HG02623 (cell line): ENCODE data around the gene CHST15.

Experiments used
- ATAC-seq: cut with Tn5 transposase; IDR thresholded peaks from one replicate; pipeline ENCODE4 v1.9.1; 2021; ENCODE audit warnings: moderate library complexity; ENCODE audit not compliant: unreplicated experiment

CHST15 gene

DNA sequence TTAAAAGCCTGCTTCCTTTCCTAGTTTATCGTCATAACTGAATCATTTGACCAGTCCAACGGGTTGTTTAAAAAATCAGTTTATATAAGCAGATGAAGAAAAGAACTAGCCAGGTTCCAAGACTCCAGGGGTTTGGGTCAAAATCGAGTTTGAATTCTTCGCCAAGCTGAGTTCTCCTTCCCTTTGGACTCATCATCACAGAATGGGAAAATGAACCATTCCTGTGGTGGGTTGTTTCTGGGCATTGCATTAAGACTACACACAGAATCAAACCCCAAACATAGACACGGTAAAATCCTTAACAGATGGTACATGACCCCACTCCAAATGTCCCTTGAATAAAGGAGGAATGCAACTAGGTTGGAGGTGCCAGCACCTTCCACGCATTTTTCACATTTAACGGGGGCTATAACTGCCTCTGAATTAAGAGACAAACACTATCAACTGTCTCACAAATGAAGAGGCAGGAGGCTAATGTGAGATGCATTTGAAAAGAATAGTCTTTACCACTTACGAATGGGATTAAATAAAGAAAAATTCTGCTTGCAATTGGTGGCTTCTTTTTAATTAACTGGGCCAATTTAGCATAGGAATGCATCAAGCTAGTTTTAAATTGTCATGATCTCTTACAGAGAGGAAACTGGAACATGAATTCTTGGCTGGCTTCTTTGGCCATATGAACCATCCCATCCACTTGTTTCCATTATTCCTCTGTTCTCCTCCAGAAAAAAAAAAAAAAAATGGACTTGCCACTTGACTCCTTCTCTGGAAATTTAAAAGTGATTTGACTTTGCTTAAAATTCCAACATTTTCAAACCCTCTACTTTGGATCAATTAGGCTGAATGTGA, 61.1 kb downstream of the CHST15 start:
- ATAC-seq, result no peak

DNA sequence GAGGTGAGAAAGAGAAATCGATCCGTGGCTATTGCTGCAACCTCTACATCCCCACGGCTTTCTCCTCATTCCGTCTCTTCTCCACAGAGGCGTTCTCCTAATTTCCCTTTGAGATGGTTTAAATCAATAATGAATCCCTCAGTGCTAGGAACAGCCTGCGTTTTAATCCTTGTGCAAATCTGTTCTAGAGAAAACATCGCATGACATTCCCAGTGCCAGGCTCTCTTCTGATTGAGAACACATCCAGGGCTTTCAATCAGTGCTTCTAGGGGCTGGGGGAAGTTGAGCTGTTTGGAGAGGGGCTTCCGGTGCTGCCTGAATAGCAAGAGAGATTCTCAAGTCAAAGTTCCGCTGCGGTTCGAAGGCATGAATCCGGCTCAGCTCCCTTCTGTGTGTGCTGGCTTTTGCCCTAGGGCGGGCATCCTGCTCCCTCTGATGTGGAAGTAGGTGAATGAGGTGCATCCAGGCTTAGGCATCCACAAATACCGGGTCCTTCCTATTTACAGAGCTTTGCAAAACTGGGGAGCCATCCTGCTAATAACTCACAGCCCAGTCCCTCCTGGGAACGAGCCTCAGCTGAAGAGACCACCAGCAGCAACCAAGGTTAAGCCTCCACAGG, 62.8 kb downstream of the CHST15 start:
- no peak for ATAC-seq

DNA sequence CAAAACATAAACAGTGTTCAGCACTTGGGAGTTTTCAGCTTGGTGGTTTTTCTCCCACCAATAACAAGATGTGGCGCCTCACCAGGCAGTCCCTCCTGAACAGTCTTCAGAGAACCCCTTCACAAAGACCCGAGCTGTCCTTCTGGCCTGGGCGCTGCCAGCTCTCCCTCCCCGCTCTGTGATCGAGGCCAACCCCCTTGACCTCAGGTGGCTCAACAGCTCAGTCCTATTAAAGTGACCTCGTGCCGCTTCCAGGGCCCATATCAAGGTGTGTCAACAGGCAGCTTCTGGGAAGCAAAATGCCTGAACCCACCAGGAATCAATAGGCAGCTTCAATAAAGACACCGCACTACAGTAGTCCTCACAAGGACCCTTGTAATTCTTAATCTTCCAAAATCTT, 63.3 kb downstream of the CHST15 start:
- no peak for ATAC-seq

DNA sequence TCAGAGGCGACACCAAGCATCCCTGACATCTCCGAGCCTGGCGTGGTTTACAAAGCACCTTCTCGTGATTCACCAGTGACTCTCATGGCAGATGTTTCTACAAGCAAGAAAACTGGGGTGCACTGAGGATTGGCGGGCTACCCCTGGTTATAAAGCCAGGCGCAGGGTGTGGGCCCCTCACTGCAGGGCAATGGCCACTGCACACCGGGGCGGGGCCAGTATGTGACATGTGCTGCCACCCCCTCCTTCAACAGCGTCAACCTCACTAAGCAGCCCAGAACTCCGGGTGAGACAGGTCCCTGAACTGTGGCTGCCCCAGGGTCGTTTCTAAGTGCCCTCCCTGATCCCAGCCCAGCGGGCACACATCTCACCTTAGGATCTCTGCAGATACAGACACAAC, 63.8 kb downstream of the CHST15 start:
- ATAC-seq, result no peak

DNA sequence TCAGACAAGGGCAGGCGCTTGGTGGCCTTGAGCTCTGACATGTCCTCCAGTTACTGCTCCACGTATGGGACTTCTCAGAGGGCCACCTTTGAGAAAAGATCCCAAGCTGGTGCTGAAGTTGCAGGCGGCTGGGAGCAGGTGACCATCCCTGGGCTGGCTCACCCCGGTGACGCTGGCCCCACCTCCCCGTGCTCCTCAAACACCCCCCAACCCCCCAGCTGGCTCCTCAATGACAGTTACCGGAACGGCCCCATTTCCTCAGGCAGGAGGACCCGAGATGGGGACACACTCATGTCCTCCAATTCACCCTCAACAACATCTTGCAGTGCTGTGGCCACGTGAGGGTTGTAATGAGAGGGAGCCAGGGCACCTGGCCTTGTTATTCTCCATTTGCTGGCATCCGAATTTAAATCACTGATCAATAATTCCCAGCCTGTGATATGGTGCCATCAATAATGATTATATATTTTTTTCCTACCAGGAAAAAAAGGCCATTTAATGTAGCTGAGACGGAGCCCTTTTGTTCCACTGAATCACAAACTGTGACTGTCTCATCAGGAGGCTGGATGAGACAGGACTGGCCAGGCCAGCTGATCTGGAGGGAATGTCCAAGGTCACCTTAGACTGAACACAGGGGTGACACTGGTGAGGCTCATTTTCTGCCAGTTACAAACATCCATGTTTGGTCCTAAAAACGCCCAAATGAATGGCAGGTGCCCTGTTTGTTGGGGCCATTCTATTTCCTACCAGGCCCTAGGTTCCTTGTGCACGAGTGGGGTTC, 64.5 kb downstream of the CHST15 start:
- ATAC-seq, result no peak

DNA sequence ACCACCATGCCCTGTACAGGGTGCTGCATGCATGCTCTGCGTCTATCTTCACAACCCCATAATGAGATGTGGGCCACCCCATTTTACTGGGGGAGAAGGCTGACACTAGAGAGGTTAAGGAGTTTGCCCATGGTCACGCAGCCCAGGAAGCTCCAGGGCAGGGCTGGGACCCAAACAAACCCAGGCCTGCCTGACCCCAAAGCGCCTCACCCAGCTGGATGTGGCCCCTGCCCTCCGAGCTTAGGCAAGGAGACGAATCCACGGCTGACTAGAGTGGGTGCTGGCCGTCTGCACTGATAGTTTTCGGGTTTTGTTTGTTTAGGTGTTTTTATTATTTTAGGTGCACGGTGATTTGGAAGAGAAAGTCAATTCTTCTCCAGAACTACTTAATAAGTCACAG, 65.7 kb downstream of the CHST15 start:
- no peak for ATAC-seq

DNA sequence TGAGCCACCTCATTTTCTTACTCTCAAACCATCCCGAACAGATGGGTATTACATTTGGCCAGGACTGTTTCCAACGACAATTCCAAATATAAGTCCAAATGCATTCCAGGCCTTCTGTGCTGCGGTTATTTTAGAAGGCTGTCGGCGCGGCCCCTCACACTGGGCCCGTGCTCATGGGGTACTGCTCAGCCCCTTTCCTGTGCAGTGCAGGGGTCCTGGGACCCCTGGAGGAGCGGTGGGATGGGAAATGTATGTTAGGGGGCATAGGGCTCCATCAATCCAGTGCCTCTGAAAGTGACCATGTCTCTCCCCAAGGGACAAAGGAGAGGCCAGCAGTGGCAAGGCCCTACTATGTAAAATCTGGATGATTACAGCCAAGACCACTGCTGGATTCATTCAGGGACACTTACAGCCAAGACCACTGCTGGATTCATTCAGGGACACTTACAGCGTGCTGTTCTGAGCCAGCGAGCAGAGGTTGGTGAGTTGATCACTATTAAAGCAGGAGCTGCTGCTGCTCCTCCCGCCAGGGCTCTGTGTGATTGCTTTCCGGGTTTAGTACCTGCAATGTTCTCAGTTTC, 66.3 kb downstream of the CHST15 start:
- ATAC-seq, result no peak

DNA sequence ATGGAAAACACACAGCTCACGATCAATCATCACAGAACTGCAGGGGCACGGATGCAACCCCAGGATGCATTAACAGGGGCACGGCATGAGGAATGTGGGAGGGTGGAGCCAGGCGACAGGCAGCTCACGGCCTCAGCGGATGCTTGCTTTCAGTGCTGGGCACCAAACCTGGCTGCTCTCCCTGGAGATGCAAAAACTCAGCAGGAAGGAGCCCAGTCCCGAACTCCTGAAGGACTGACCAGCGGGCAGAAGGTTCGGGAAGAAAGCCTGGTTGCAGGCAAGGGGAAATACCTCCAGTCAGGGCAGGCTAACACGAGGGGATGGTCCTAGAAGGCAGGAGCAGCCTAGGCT, 66.8 kb downstream of the CHST15 start:
- ATAC-seq, result no peak

DNA sequence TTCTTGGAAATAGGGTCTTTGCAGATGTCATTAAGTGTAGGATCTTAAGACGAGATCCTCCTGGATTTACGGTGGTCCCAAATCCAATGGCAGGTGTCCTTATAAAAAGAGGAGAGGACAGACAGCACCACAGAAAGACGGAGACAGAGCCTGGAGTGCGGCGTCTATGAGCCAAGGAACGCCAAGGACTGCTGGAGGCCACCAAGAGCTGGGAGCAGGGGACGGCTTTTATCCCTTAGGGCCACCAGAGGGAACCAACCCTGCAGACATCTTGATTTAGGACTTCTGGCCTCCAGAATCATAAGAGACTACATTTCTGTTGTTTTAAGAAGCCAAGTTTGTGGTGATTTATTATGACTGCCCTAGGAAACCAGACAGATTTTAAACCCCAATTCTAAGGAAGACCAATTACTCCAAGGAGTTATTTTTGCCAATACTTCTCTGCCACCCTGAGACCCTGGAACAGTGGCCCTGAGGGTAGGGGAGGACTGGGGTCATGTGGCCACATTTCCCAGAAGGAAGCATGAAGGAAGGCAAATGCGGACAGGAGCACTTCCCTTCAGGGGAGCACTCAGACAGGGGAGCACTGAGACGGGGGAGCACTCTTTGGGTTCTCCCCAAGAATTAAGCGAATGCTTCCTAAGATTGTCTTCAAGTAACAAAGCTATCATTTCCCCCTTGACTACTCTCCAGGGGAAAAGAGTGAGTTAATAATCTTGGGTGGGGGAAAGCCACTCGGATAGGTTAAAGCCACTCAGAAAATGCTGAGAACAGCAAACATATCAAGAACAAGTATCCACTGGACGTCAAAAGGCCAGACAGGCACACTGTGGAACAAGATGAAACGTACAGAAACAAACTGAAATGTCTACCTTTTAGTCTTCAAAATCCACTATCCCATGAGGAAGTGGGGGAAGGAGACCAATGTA, 67.5 kb downstream of the CHST15 start:
- ATAC-seq, result no peak

DNA sequence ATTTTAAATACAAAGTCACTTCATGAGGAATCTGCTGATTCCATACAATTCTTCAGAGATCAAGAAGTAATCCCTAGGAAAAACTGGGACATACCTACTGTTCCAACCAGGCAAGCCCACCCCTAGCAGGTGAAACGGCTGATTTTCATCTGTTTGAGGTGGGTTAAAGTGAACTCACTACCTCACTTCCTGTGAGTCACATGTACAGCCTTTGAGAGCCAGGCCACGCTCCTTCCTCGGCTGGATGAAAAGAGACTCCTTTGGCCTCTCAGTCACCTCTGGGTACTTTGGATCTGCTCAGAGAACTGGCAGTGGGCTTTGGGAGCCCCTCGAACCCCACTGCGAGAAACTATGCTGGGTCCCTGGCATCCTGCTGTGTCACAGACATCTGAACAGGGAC, 68.2 kb downstream of the CHST15 start:
- no peak for ATAC-seq

DNA sequence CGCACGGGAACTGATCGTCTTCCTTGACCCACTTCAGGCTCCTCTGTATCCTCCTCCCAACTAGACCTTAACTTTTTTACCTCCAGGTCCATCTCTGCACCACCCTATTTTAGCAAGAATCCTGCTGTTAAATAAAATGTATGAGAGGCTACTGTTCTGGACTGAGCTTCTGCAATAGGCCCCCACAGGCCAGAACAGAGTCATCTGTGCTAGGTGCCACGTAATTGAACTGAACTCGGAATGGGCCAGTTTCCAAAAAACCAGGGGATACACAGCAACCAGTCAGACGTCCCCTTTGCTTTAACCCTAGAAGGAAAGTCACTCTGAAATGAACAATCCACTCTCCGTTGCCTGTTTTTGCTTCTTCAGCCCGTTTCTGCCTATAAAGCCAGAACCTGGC, 71.3 kb downstream of the CHST15 start:
- no peak for ATAC-seq

DNA sequence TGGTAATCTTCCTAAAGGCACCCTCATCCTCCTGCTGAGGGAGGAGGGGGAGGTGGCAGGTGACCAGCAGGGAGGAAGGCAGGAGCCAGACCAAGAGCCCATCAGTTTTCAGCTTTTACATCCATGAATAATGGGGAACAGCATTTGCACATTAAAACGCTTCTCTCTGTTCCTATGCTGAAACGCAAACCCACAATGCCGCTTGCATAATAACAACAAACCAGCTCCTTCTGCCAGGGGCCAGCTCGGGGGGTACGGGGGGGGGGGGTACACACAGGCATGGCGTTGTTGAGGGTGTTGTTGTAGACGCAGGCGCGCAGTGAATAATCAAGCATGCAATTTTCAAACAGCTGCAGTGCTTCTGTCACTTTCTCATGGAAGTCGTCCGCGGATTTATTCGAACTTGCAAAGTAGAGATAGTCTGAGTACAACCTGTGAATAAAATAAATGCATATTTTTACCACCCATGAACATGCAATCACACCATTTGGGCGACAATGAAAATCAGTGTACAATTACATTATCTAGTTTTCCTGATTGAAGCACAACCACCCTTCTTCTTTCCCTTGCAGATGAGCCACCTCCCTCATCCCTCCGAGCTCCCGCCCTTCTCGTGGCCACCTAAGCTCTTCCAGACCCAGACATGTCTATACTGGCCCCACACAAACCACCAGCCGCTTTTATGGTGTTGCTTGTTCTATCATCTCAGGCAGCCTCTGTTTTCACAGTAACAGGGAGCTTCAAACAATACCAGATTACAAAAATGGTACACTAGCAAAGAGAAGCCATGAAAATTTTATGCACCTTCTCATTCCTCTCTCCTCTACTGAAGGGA, 72.2 kb downstream of the CHST15 start:
- ATAC-seq, result no peak

DNA sequence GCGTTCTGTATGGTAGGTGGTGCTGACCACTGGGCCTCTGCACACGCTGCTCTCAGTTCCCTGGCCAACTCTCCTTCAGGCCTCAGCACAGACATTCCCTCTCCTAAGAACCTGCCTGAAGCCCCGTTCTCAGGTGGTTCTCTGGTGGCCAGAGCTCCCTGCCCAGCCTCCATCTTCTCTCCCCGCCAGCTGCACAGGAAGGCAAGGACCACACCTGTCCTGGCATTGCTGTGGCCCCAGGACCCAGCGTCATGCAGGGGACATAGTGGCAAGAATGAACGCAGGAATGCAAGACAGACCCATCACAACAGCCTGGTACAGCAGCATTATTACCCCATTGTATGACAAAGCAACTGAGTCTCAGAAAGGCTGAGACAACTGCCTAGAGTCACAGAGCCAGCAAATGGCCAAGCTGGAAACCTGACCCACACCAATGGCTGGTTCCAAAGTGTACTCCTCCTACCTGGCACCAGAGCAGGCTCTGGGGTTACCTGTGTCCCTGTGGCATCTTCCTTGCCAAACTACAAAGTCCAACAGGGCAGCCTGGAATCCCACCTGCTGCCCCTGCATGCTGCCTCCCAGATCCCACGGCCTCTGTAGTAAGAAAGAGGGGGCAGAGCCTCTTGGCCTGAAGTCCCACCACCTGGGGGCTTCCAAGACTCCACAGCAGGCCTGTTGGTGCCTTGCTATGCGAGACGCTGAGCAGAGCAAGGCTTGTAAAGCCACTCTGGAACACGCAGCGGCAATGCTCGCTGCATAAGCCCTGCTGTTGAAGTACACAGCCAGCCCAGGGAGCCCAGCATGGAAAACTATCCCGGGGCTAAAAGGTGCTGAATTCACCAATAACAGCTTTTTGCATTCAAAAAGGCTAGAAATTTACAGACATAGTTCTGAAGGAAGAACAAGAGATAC, 73.3 kb downstream of the CHST15 start:
- no peak for ATAC-seq

DNA sequence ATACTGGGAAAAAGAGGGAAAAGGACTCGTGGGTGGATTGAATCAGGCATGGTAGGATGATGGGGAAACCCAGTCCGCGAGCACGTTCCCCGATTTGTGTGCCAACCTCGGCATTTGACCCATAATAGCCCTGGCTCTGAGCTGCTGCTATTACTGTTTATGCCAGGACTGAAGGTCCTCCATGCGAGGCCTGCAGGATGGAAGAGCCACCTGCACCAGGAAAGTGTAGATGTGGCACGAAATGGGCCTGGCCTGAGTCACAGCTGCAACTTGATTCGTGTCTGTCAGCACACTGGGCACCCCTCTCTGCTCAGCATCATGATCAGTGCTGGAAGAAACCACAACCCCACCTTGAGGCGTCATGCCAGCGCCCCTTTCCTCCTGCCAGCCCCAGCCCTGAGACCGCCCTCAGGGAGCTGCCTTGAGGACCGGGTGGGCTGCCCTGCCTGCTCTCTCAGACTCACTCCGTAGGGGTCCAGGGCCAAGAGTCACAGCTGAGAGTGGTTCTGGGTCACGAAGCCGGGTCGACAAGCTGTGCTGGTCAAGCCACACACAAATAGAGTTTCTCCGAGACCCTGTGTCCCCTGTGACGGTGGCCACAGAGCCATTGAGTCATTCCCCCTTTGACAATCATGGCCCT, 74.4 kb downstream of the CHST15 start:
- ATAC-seq, result no peak

DNA sequence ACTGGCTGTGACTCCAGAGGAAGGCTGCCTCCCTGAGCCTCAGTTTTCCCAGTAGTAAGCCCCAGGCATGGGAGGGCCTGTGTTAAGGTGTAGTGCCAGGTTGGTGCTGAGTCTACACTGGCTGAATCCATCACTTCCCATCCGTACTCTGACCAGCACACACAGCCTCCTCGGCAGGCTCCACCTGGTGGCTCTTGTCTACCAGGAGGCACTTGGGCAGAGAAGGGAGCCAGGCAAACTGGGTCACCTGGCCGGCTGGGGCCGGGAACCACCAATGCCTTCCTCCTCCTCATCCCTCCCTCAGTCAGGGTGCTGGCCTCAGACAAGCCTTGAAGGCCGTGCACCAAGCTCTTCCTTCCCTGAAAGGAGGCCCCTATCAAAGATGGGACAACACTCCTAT, 75.7 kb downstream of the CHST15 start:
- no peak for ATAC-seq

DNA sequence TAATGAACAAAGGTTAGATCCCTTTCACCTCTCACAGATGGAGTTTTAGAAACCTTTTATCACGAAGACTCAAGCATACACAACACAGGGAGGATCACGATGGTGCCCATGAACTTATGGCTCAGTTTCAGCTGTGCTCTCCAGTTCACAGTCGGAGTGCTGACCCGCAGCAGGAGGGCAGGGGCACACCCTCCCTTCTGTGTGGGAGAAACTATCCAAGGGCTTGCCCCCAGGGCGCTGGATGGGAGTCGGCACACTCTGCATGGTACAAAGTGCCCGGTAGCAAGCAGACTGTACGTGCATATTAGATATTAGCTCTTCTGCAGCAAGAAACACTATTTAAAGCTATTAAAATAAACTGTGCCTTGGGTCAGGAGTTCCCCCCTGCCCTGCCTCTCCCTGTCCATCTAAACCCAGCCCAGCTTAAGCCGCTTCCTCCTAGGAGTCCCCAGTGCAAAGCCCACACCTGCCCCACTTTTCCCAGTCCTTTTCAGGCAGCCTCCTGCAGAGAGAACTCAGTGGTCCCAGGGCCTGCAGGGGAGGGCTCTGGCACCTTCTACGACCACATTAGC, 76.5 kb downstream of the CHST15 start:
- no peak for ATAC-seq

DNA sequence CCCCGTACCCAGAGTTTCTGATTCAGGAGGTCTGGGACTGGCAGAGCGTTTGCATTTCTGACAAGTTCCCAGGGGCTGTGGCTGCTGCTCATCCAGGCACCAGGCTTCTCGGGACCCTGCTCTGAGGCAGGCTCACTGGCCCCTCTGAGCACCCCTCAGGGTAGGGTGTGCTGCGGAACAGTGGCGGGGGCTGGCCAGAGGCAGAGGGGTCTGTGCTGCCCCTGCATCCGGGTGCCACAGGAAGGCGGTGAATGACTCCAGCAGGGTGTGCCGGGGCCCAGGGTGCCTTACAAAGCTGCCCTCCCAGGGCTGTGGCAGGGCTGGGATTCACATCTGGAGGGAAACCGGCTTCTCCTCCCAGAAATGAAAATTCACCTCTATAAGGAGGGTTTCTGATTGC, 77.4 kb downstream of the CHST15 start:
- no peak for ATAC-seq
